OCI-LY1 (cell line): ENCODE data around the gene CIB1.
A peak's percentile ranks its signal among the peaks of the same experiment; 100 is the strongest.

Experiments used
- H2AFZ ChIP-seq: fragments of 200-600 bp; sonication (generic), shearing (Covaris generic); 2 replicates; pipeline ENCODE4 v1.6.0; 2014; ENCODE audit warnings: antibody characterized with exemption, mild to moderate bottlenecking, low read length
- H3F3A ChIP-seq: fragments of 200-600 bp; sonication (generic), shearing (Covaris generic); 2 replicates; pipeline ENCODE4 v1.6.0; 2014; ENCODE audit warnings: mild to moderate bottlenecking, antibody characterized with exemption, low read length, moderate library complexity; ENCODE audit not compliant: insufficient read depth
- H3K27ac ChIP-seq: fragments of 200-600 bp; sonication (generic); 2 replicates; pipeline ENCODE4 v1.5.1; 2014; ENCODE audit warnings: low read length, mixed run types, mild to moderate bottlenecking, low read depth; ENCODE audit not compliant: poor library complexity, severe bottlenecking
- H3K27me3 ChIP-seq: fragments of 200-600 bp; sonication (generic); 2 replicates; pipeline ENCODE4 v1.6.0; 2014; ENCODE audit warnings: antibody characterized with exemption, mild to moderate bottlenecking, low read length, moderate library complexity; ENCODE audit not compliant: insufficient read depth
- H3K36me3 ChIP-seq: fragments of 200-600 bp; sonication (generic); 2 replicates; pipeline ENCODE4 v1.6.1; 2014; ENCODE audit warnings: mild to moderate bottlenecking, antibody characterized with exemption, low read length, moderate library complexity, mixed read lengths; ENCODE audit not compliant: insufficient read depth
- H3K4me1 ChIP-seq: fragments of 200-600 bp; sonication (generic); 2 replicates; pipeline ENCODE4 v1.5.1; 2014; ENCODE audit warnings: mild to moderate bottlenecking, low read length, moderate library complexity; ENCODE audit not compliant: insufficient read depth, severe bottlenecking
- H3K4me2 ChIP-seq: fragments of 200-600 bp; sonication (generic), shearing (Covaris generic); 2 replicates; pipeline ENCODE4 v1.6.1; 2014; ENCODE audit warnings: low read length
- H3K4me3 ChIP-seq: fragments of 200-600 bp; sonication (generic); 2 replicates; pipeline ENCODE4 v1.5.1; 2014; ENCODE audit warnings: low read length, low read depth, mild to moderate bottlenecking, mixed read lengths; ENCODE audit not compliant: poor library complexity, severe bottlenecking
- H3K79me2 ChIP-seq: fragments of 200-600 bp; shearing (Covaris generic); 2 replicates; pipeline ENCODE4 v1.6.1; 2016; ENCODE audit warnings: mixed run types, low read length, mixed read lengths; ENCODE audit not compliant: insufficient read depth
- H3K9ac ChIP-seq: fragments of 200-600 bp; sonication (generic), shearing (Covaris generic); 2 replicates; pipeline ENCODE4 v1.6.1; 2014; ENCODE audit warnings: mild to moderate bottlenecking, low read length, mixed read lengths
- H3K9me2 ChIP-seq: fragments of 200-600 bp; sonication (generic), shearing (Covaris generic); 2 replicates; pipeline ENCODE4 v1.6.1; 2014; ENCODE audit warnings: low read depth, mild to moderate bottlenecking, low read length, mixed read lengths
- H3K9me3 ChIP-seq: fragments of 200-600 bp; shearing (Covaris generic); 2 replicates; pipeline ENCODE4 v1.6.1; 2014; ENCODE audit warnings: low read length, mixed read lengths
- H4K20me1 ChIP-seq: fragments of 200-600 bp; sonication (generic), shearing (Covaris generic); 2 replicates; pipeline ENCODE4 v1.6.0; 2016; ENCODE audit warnings: mild to moderate bottlenecking, low read length; ENCODE audit not compliant: insufficient read depth
- CTCF ChIP-seq: fragments of 200-600 bp; sonication (generic), shearing (Covaris generic); IDR thresholded peaks from 2 replicates; pipeline ENCODE4 v1.5.1; 2017; ENCODE audit warnings: mild to moderate bottlenecking, antibody characterized with exemption, low read length, moderate library complexity, mixed read lengths
- EZH2 ChIP-seq: fragments of 200-600 bp; sonication (generic), shearing (Covaris generic); IDR thresholded peaks from 2 replicates; pipeline ENCODE4 v1.8.0; 2017; ENCODE audit warnings: borderline replicate concordance, mixed run types, mild to moderate bottlenecking, antibody characterized with exemption, low read length, moderate library complexity, mixed read lengths

CIB1 gene

GRCh38 chr15:90271459-90272166 is 37.9 kb upstream of the CIB1 start:
- peaks cover 27% of the 10 kb centered on the region for H3K79me2 ChIP-seq
- no peak overlapping the region for H3K4me3 ChIP-seq
- peaks cover 19% of the 10 kb centered on the region for H3K4me1 ChIP-seq
- TF ChIP-seq CTCF (no peak), EZH2 (no peak)
- no peaks in the 10 kb centered on the region for H3F3A ChIP-seq
- H3K4me2 ChIP-seq = no peak overlapping the region
- no peak overlapping the region for H2AFZ ChIP-seq
- H3K9me2 ChIP-seq = no peaks in the 10 kb centered on the region
- no peak overlapping the region for H3K27ac ChIP-seq
- H3K36me3 ChIP-seq = peaks cover 61% of the 10 kb centered on the region
- no peak overlapping the region for H3K9ac ChIP-seq
- H3K27me3 ChIP-seq = no peaks in the 10 kb centered on the region
- no peaks in the 10 kb centered on the region for H3K9me3 ChIP-seq
- H4K20me1 ChIP-seq = no peaks in the 10 kb centered on the region

- Histone ChIP-seq H3K4me1 (peaks cover 22% of the 10 kb centered on the region), H3K9ac (no peak overlapping the region), H3F3A (no peaks in the 10 kb centered on the region), H3K9me3 (no peaks in the 10 kb centered on the region), H3K4me2 (no peak overlapping the region), H4K20me1 (no peaks in the 10 kb centered on the region), H3K27ac (no peak overlapping the region), H3K36me3 (peaks cover 61% of the 10 kb centered on the region), H3K79me2 (peaks cover 35% of the 10 kb centered on the region), H3K27me3 (no peaks in the 10 kb centered on the region), H2AFZ (no peak overlapping the region), H3K9me2 (no peaks in the 10 kb centered on the region), H3K4me3 (no peak overlapping the region)
- TF ChIP-seq EZH2 = no peak
- no peak for TF ChIP-seq CTCF
These were observed 36.9 kb upstream of the CIB1 start for GRCh38 chr15:90270502-90271150.

GRCh38 chr15:90268415-90268814 is 34.7 kb upstream of the CIB1 start:
- no peaks in the 10 kb centered on the region for H3K9me3 ChIP-seq
- no peaks in the 10 kb centered on the region for H3F3A ChIP-seq
- no peak overlapping the region for H3K27ac ChIP-seq
- H3K27me3 ChIP-seq = no peaks in the 10 kb centered on the region
- peaks cover 55% of the 10 kb centered on the region for H3K36me3 ChIP-seq
- H3K9me2 ChIP-seq = no peaks in the 10 kb centered on the region
- H3K4me2 ChIP-seq = peak overlapping the region; percentile 43; the same call in 1 of the 2 replicates
- H3K4me3 ChIP-seq = peak overlapping the region; percentile 7
- no peak overlapping the region for H3K9ac ChIP-seq
- no peaks in the 10 kb centered on the region for H4K20me1 ChIP-seq
- peaks cover 39% of the 10 kb centered on the region for H3K4me1 ChIP-seq
- TF ChIP-seq CTCF (no peak), EZH2 (no peak)
- peaks cover 35% of the 10 kb centered on the region for H3K79me2 ChIP-seq
- no peak overlapping the region for H2AFZ ChIP-seq
